K562 (cell line): Measurements from ENCODE around the gene TBCCD1. TPM values are rescaled to one million over a fixed set of nuclear protein-coding genes. Genes with fewer than 3 reads are reported as not detected.
A peak's percentile ranks its signal among the peaks of the same experiment; 100 is the strongest.

Experiments
- BRF2 ChIP-seq: IDR thresholded peaks from 3 replicates; pipeline ENCODE4 v1.6.1; 2011; ENCODE audit warnings: borderline replicate concordance, mild to moderate bottlenecking; ENCODE audit not compliant: insufficient read length, insufficient read depth
- CC2D1A ChIP-seq: fragments of 450-650 bp; IDR thresholded peaks from 2 replicates; pipeline ENCODE4 v1.6.1; 2017; ENCODE audit warnings: mild to moderate bottlenecking
- ESRRB ChIP-seq: fragments of 250-450 bp; sonication (Bioruptor Pico); IDR thresholded peaks from 2 replicates; pipeline ENCODE4 v1.5.0; 2020; ENCODE audit warnings: mild to moderate bottlenecking, moderate library complexity, borderline replicate concordance
- HMGN3 ChIP-seq: IDR thresholded peaks from 2 replicates; pipeline ENCODE4 v1.6.1; 2011; ENCODE audit warnings: borderline replicate concordance, low read depth, mild to moderate bottlenecking, mixed read lengths, low read length; ENCODE audit not compliant: insufficient read length; ENCODE audit errors: extremely low read depth
- RERE ChIP-seq: sonication (generic); formaldehyde crosslinking; IDR thresholded peaks from 2 replicates; pipeline ENCODE4 v1.8.0; 2023; ENCODE audit warnings: missing genetic modification reagents, mild to moderate bottlenecking, borderline replicate concordance
- RREB1 ChIP-seq: fragments of 250-450 bp; sonication (Bioruptor Pico); IDR thresholded peaks from 2 replicates; pipeline ENCODE4 v1.4.0; 2020
- SNIP1 ChIP-seq: fragments of 450-650 bp; IDR thresholded peaks from 2 replicates; pipeline ENCODE4 v1.7.1; 2017; ENCODE audit warnings: low read depth, mild to moderate bottlenecking
- VEZF1 ChIP-seq: fragments of 200-800 bp; sonication (Bioruptor generic); IDR thresholded peaks from 2 replicates; pipeline ENCODE4 v1.6.1; 2017; ENCODE audit warnings: missing genetic modification characterization, missing compliant biosample characterization
- ZFP30 ChIP-seq: fragments of 250-450 bp; sonication (Bioruptor Pico); IDR thresholded peaks from 2 replicates; pipeline ENCODE4 v1.8.0; 2022; ENCODE audit warnings: moderate library complexity, mild to moderate bottlenecking, inconsistent platforms, borderline replicate concordance
- ZNF232 ChIP-seq: sonication (generic); formaldehyde crosslinking; IDR thresholded peaks from 2 replicates; pipeline ENCODE4 v1.8.0; 2022; ENCODE audit warnings: mild to moderate bottlenecking, missing genetic modification reagents
- ZNF551 ChIP-seq: fragments of 250-450 bp; sonication (Bioruptor Pico); IDR thresholded peaks from 2 replicates; pipeline ENCODE4 v1.5.0; 2021; ENCODE audit warnings: mild to moderate bottlenecking, moderate library complexity
- polyA plus RNA-seq, 8 experiments: library from polyadenylated mRNA; depleted of rRNA in 4 of 8; stranded (reverse) in 5 of 8; unstranded in 3 of 8; fragments of >200 nt; fragmentation: Nextera tagmentation in 2 of 8; fragmentation: Illumina TruSeq in 1 of 8; extraction: Ambion mirVana in 2 of 8; extraction: Trizol in 1 of 8; gene quantifications; 2 replicates each; pipeline versions ENCODE4 v1.2.1 to v1.2.3, GENCODE V29; 2011 to 2014; ENCODE audit warnings: inconsistent platforms in 1 of 8, missing spikeins in 1 of 8
- total RNA-seq, 7 experiments: library from RNA; depleted of rRNA in 6 of 7; stranded (reverse); fragments of >200 nt in 6 of 7; fragmentation: Illumina TruSeq in 2 of 7; extraction: Trizol in 2 of 7; gene quantifications; 2 replicates each; pipeline versions ENCODE4 v1.2.1 to v1.2.3, GENCODE V29; 2011 to 2021; ENCODE audit warnings: low replicate concordance in 1 of 7

TBCCD1 gene
- total and polyA plus RNA-seq, 9 of the 15 experiments (the other 6 are each of a cell fraction or from before 2014, with no cell fraction given): 17.7 to 31.1 (median 21.2) TPM

GRCh38 chr3:186567072-186567921, at the start of gene TBCCD1 (continued):
- no peak for TF ChIP-seq RREB1 (CRISPR knock-in tag)
- no peak for TF ChIP-seq ESRRB (CRISPR knock-in tag)
- no peak for TF ChIP-seq ZNF232 (CRISPR knock-in tag)
- peak; percentile 67 for TF ChIP-seq VEZF1
- no peak for TF ChIP-seq ZFP30 (CRISPR knock-in tag)
- TF ChIP-seq SNIP1: peak; percentile 91
- peak; percentile 89 for TF ChIP-seq HMGN3
- TF ChIP-seq ZNF551 (CRISPR knock-in tag): no peak
- TF ChIP-seq RERE (CRISPR knock-in tag): no peak
- TF ChIP-seq CC2D1A: no peak
- no peak for TF ChIP-seq BRF2
